ENCODE results near the gene LYST. TPM values are rescaled to one million over a fixed set of nuclear protein-coding genes. Genes with fewer than 3 reads are reported as not detected.
A peak's percentile ranks its signal among the peaks of the same experiment; 100 is the strongest.

The LYST gene
- total and polyA plus RNA-seq, 2 of the 8 experiments (the other 6 are each of a cell fraction or from before 2014, with no cell fraction given), result 0.29 to 0.58 TPM

DNA sequence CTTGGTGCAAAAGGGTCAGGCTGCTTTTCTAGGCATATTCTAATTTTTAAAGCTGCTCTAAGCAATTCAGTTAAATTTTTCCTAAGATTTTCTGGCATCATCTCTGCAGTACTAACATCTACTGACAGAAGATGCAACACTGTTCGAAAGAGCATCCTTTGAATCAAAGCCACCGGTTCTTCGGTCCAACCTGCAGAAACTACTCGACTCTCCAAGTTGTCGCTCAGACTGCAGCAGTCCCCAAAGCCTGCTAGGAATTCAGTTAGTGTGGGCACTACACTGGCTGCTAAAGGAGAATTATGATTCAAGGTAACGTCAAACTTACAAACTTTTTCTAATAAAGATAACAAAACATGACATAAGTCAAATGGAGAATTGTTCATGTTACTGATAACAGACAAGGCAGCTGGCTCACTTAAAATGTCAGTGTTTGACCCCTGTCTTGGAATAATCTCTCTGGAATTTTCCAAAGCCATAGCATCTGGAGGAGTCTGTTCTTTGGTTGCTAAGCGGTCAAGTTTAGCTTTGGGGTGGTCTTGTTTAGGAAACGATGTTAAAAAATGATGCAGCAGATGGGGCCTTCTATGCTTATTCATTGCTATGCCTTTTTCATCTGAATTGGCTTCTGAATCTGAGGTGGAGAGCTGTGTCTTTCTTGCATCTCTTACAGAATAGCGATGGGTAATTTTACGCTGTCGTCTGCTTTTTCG, 56.9 kb downstream of the LYST start:
- no peak overlapping the region for H3K14ac ChIP-seq (ENCODE audit: insufficient read length)
- 91% methylated on average over 12 of the region's 12 CpGs; no CpG with 5 or more reads in 1 of the 2 experiments for WGBS, 2 experiments (ENCODE audit: extremely low coverage in 1 of 2, insufficient coverage in 1 of 2, insufficient read length in 1 of 2, insufficient replicate concordance in 2 of 2, low coverage in 1 of 2, low lambda C conversion rate in 2 of 2, missing lambda C conversion rate in 1 of 2)
- no peak overlapping the region for H3K4me3 ChIP-seq (ENCODE audit: extremely low read depth in 1 of 4, insufficient read depth in 2 of 4, low read depth in 3 of 4, low read length in 4 of 4)
- no peak overlapping the region for H4K91ac ChIP-seq (replicated peaks; ENCODE audit: insufficient read length, low read length)
- H4K20me1 ChIP-seq (replicated peaks in 1 of 2; ENCODE audit: control insufficient read depth in 1 of 2, insufficient read depth in 2 of 2, low read length in 2 of 2), result no peaks in the 10 kb centered on the region
- peak overlapping the region in 1 of 4 experiments; percentile 34; a peak in 1 of 7 replicates for H3K9ac ChIP-seq (replicated peaks in 1 of 4; ENCODE audit: extremely low read depth in 1 of 4, low read depth in 3 of 4, low read length in 3 of 4)
- H3K18ac ChIP-seq (ENCODE audit: extremely low read depth, low read length), result no peak overlapping the region
- H4K8ac ChIP-seq (ENCODE audit: extremely low read depth, insufficient read depth, low read length), result no peak overlapping the region
- H3K4me2 ChIP-seq (ENCODE audit: insufficient read depth in 1 of 2, low read depth in 2 of 2, low read length in 2 of 2), result no peak overlapping the region
- no peaks in the 10 kb centered on the region for H3K27me3 ChIP-seq (replicated peaks in 1 of 4; ENCODE audit: control insufficient read depth in 3 of 4, extremely low read depth in 1 of 4, insufficient read depth in 3 of 4, low read length in 3 of 4)
- no peak for FAIRE-seq
- H2BK12ac ChIP-seq (ENCODE audit: low read depth, low read length), result no peak overlapping the region
- H2BK120ac ChIP-seq (replicated peaks; ENCODE audit: low read depth, low read length), result no peak overlapping the region
- no peak overlapping the region for H2BK20ac ChIP-seq (ENCODE audit: low read length)
- H3K4ac ChIP-seq (replicated peaks; ENCODE audit: insufficient read length, low read depth, low read length), result no peak overlapping the region
- no peak overlapping the region for H2BK5ac ChIP-seq (ENCODE audit: low read depth, low read length)
- H3K23ac ChIP-seq (ENCODE audit: insufficient read length), result no peak overlapping the region
- POLR2A ChIA-PET (ENCODE audit: partially characterized antibody), result no interaction called here
- H3K23me2 ChIP-seq (ENCODE audit: low read depth, low read length), result no peaks in the 10 kb centered on the region
- no peak overlapping the region for H3K56ac ChIP-seq (replicated peaks; ENCODE audit: insufficient read length, low read depth, low read length)
- 0 out of 7 replicates have a peak, but pooled peaks cover 0 to 4% (median 0%) of the 10 kb centered on the region in 4 experiments for H3K4me1 ChIP-seq (replicated peaks in 1 of 4; ENCODE audit: control insufficient read depth in 3 of 4, insufficient read depth in 4 of 4, low read length in 3 of 4)
- no peaks in the 10 kb centered on the region for H3K79me2 ChIP-seq (ENCODE audit: control insufficient read depth in 1 of 2, insufficient read depth in 2 of 2, low read length in 2 of 2)
- H4K5ac ChIP-seq (ENCODE audit: insufficient read length, low read depth, low read length), result no peak overlapping the region
- H3K27ac ChIP-seq (ENCODE audit: low read depth, low read length), result no peak overlapping the region
- CTCF ChIA-PET (ENCODE audit: partially characterized antibody), result interaction anchor here (0.6 to 2.7 kb wide), 7 partner anchors 12 to 658 kb away, joined by 3 to 9 read pairs (median 4); no protein-coding TSS in a partner anchor
- no peak for DNase-seq (ENCODE audit: low read depth in 1 of 2, low spot score in 2 of 2)
- no peak overlapping the region for H2AFZ ChIP-seq (ENCODE audit: low read length)
- no peak overlapping the region for H2AK5ac ChIP-seq (ENCODE audit: low read depth, low read length)
- no peaks in the 10 kb centered on the region for H3K79me1 ChIP-seq (ENCODE audit: low read depth, low read length)
- no peaks in the 10 kb centered on the region for H3K9me3 ChIP-seq (ENCODE audit: insufficient read depth in 2 of 2, low read depth in 1 of 2, low read length in 1 of 2)
- H2BK15ac ChIP-seq (ENCODE audit: low read length), result no peak overlapping the region
- no peaks in the 10 kb centered on the region for H3K36me3 ChIP-seq (ENCODE audit: control insufficient read depth in 2 of 4, insufficient read depth in 4 of 4, low read length in 3 of 4)
- TF ChIP-seq ZNF274 (IDR thresholded peaks at IDR 0.05; ENCODE audit: borderline replicate concordance, extremely low read depth, low read length) (no peak), TCF12 (IDR thresholded peaks at IDR 0.05; ENCODE audit: low read depth, low read length) (no peak), SIN3A (conservative IDR thresholded peaks at IDR 0.05 in 1 of 2, IDR thresholded peaks at IDR 0.05 in 1 of 2; ENCODE audit: low read depth in 1 of 2, low read length in 2 of 2) (no peak), EP300 (IDR thresholded peaks at IDR 0.05; ENCODE audit: borderline replicate concordance in 1 of 2, low read depth in 2 of 2, low read length in 2 of 2) (no peak), POU5F1 (IDR thresholded peaks at IDR 0.05; ENCODE audit: low read depth, low read length) (no peak), KDM1A (IDR thresholded peaks at IDR 0.05; ENCODE audit: borderline replicate concordance, low read length) (no peak), SP1 (IDR thresholded peaks at IDR 0.05; ENCODE audit: low read depth, low read length) (no peak), CEBPB (IDR thresholded peaks at IDR 0.05; ENCODE audit: low read depth, low read length) (no peak), CTBP2 (IDR thresholded peaks at IDR 0.05; ENCODE audit: borderline replicate concordance, insufficient read depth, insufficient read length, low read length) (no peak), BACH1 (IDR thresholded peaks at IDR 0.05; ENCODE audit: low read length) (no peak), JUND (IDR thresholded peaks at IDR 0.05; ENCODE audit: low read length) (no peak)
- TF ChIP-seq, protein P1, sequence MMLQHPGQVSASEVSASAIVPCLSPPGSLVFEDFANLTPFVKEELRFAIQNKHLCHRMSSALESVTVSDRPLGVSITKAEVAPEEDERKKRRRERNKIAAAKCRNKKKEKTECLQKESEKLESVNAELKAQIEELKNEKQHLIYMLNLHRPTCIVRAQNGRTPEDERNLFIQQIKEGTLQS (IDR thresholded peaks at IDR 0.05; ENCODE audit: insufficient read depth, low read depth, low read length), result no peak

Data from H1 (cell line).